SK-N-SH (cell line): ENCODE measurements around the gene DNAJB1. TPM values are rescaled to one million over a fixed set of nuclear protein-coding genes. Genes with fewer than 3 reads are reported as not detected.

Source experiments
- CTCF ChIA-PET: fragments of 300-600, 350-600 bp; formaldehyde crosslinking; extraction: SDS; loops from one replicate; lab custom pipeline; 2021; lab: Yijun Ruan, JAX
- POLR2A ChIA-PET: fragments of 350-600 bp; sonication (Branson Sonifier 250); formaldehyde crosslinking; extraction: SDS; loops from one replicate; lab custom pipeline; 2020; ENCODE audit warnings: antibody characterized with exemption, inconsistent platforms; lab: Yijun Ruan, JAX
- DNase-seq: peaks from one replicate; pipeline ENCODE4 v3.0.0; 2012
- H2AFZ ChIP-seq: fragments of 200-600 bp; sonication (generic); 2 replicates; pipeline ENCODE4 v1.8.1; 2016; ENCODE audit warnings: antibody characterized with exemption, mild to moderate bottlenecking, low read depth
- H3F3A ChIP-seq: fragments of 200-600 bp; sonication (generic); replicated peaks from 2 replicates; pipeline ENCODE3; 2016; ENCODE audit warnings: antibody characterized with exemption, mild to moderate bottlenecking; ENCODE audit not compliant: insufficient read depth
- H3K27ac ChIP-seq, 2 experiments: fragments of 200-500 bp in 1 of 2; fragments of 200-600 bp in 1 of 2; sonication (Bioruptor generic) in 1 of 2; sonication (generic), shearing (Covaris generic) in 1 of 2; 2 replicates each; pipeline versions ENCODE4 v1.5.1 to v1.6.1; 2014 to 2016; ENCODE audit warnings: low read depth in 2 of 2, inconsistent platforms in 1 of 2, low read length in 1 of 2, mild to moderate bottlenecking in 1 of 2, mixed read lengths in 1 of 2
- H3K27me3 ChIP-seq: fragments of 200-600 bp; sonication (generic), shearing (Covaris generic); 2 replicates; pipeline ENCODE4 v1.6.1; 2016; ENCODE audit warnings: mixed run types; ENCODE audit not compliant: insufficient read depth
- H3K36me3 ChIP-seq, 2 experiments: fragments of 200-500 bp in 1 of 2; fragments of 200-600 bp in 1 of 2; sonication (Bioruptor generic) in 1 of 2; sonication (generic) in 1 of 2; replicated peaks in 1 of 2; 2 replicates each; pipeline versions ENCODE3 to v1.5.1; 2014 to 2016; ENCODE audit warnings: low read length in 1 of 2, mild to moderate bottlenecking in 1 of 2; ENCODE audit not compliant: insufficient read depth in 2 of 2, control insufficient read depth in 1 of 2
- H3K4me1 ChIP-seq, 2 experiments: fragments of 200-500 bp in 1 of 2; fragments of 200-600 bp in 1 of 2; sonication (Bioruptor generic) in 1 of 2; sonication (generic), shearing (Covaris generic) in 1 of 2; 2 replicates each; pipeline versions ENCODE4 v1.5.1 to v1.6.1; 2014 to 2016; ENCODE audit warnings: low read depth in 1 of 2, low read length in 1 of 2, mixed run types in 1 of 2; ENCODE audit not compliant: insufficient read depth in 2 of 2, control insufficient read depth in 1 of 2
- H3K4me2 ChIP-seq: fragments of 200-600 bp; sonication (generic), shearing (Covaris generic); 2 replicates; pipeline ENCODE4 v1.6.1; 2017; ENCODE audit warnings: mixed run types
- H3K4me3 ChIP-seq, 2 experiments: fragments of 200-500 bp in 1 of 2; fragments of 200-600 bp in 1 of 2; sonication (Bioruptor generic) in 1 of 2; sonication (generic), shearing (Covaris generic) in 1 of 2; 2 replicates each; pipeline versions ENCODE4 v1.5.1 to v1.8.1; 2014 to 2016; ENCODE audit warnings: low read depth in 2 of 2, inconsistent platforms in 1 of 2, low read length in 1 of 2, mild to moderate bottlenecking in 1 of 2, mixed read lengths in 1 of 2, moderate library complexity in 1 of 2
- H3K79me2 ChIP-seq: fragments of 200-600 bp; sonication (generic); 2 replicates; pipeline ENCODE4 v1.8.1; 2017; ENCODE audit warnings: mild to moderate bottlenecking; ENCODE audit not compliant: insufficient read depth
- H3K9ac ChIP-seq: fragments of 200-600 bp; sonication (generic); 2 replicates; pipeline ENCODE4 v1.6.1; 2017; ENCODE audit warnings: mixed run types
- H3K9me2 ChIP-seq: fragments of 200-600 bp; sonication (generic); 2 replicates; pipeline ENCODE4 v1.6.1; 2017; ENCODE audit warnings: mixed run types
- H3K9me3 ChIP-seq: fragments of 200-600 bp; sonication (generic); 2 replicates; pipeline ENCODE4 v1.6.1; 2017; ENCODE audit warnings: mixed run types, mild to moderate bottlenecking, moderate library complexity
- H4K20me1 ChIP-seq: fragments of 200-600 bp; sonication (generic); 2 replicates; pipeline ENCODE4 v1.6.1; 2017; ENCODE audit warnings: mild to moderate bottlenecking, mixed run types; ENCODE audit not compliant: insufficient read depth
- ELF1 ChIP-seq: IDR thresholded peaks from 2 replicates; pipeline ENCODE4 v1.4.0; 2012
- GABPA ChIP-seq: IDR thresholded peaks from 2 replicates; pipeline ENCODE4 v1.4.0; 2012; ENCODE audit warnings: low read depth, mild to moderate bottlenecking
- GATA2 ChIP-seq: sonication (generic); formaldehyde crosslinking; IDR thresholded peaks from 2 replicates; pipeline ENCODE4 v1.5.0; 2020; ENCODE audit warnings: mild to moderate bottlenecking, missing genetic modification reagents
- MAX ChIP-seq: IDR thresholded peaks from 2 replicates; pipeline ENCODE4 v1.4.0; 2012; ENCODE audit warnings: low read depth
- MEF2A ChIP-seq: IDR thresholded peaks from 2 replicates; pipeline ENCODE4 v1.4.0; 2012; ENCODE audit warnings: low read depth, borderline replicate concordance
- RAD21 ChIP-seq: IDR thresholded peaks from 2 replicates; pipeline ENCODE4 v1.6.1; 2012; ENCODE audit warnings: mild to moderate bottlenecking, low read length
- REST ChIP-seq: IDR thresholded peaks from 2 replicates; pipeline ENCODE4 v1.6.1; 2012; ENCODE audit warnings: mild to moderate bottlenecking, low read depth, low read length, moderate library complexity
- RFX5 ChIP-seq: IDR thresholded peaks from 2 replicates; pipeline ENCODE4 v1.6.1; 2012; ENCODE audit warnings: mild to moderate bottlenecking, improper control_type of control experiment, low read length
- RXRA ChIP-seq: IDR thresholded peaks from 2 replicates; pipeline ENCODE4 v1.4.0; 2012; ENCODE audit warnings: low read depth, mild to moderate bottlenecking, borderline replicate concordance
- TCF12 ChIP-seq: IDR thresholded peaks from 2 replicates; pipeline ENCODE4 v1.4.0; 2012
- WGBS: methylation state at CpG from one replicate; pipeline ENCODE4 v1.1.6; 2017; ENCODE audit warnings: low lambda C conversion rate; 5-methylcytosine and 5-hydroxymethylcytosine counted together
- polyA plus RNA-seq, 3 experiments: library from polyadenylated mRNA; depleted of rRNA; stranded (reverse); fragments of >200 nt; gene quantifications; 2 replicates each; pipeline ENCODE4 v1.2.3, GENCODE V29; 2012
- TF ChIP-seq, protein P1 (sequence below): fragments of 200-600 bp; sonication (generic); IDR thresholded peaks from 2 replicates; pipeline ENCODE4 v1.6.1; 2017; ENCODE audit warnings: antibody characterized with exemption, mild to moderate bottlenecking, moderate library complexity
- TF ChIP-seq, protein P2 (sequence below): IDR thresholded peaks from 2 replicates; pipeline ENCODE4 v1.4.0; 2012; ENCODE audit warnings: low read depth, borderline replicate concordance
- TF ChIP-seq, protein P3 (sequence below): fragments of 150-350 bp; IDR thresholded peaks from 2 replicates; pipeline ENCODE4 v1.6.1; 2017; ENCODE audit warnings: antibody characterized with exemption, low read length, low read depth, borderline replicate concordance

Gene DNAJB1
- polyA plus RNA-seq, 1 of the 3 experiments (the other 2 are of a cell fraction): 103 TPM

GRCh38 chr19:14545716-14546082 lies 27.5 kb upstream of the DNAJB1 start:
- ChIA-PET POLR2A (no interaction called here), CTCF (interaction anchor here (1.3 to 3.5 kb wide), 2 partner anchors 9 to 11 kb away, joined by 3 to 35 read pairs; no protein-coding TSS in a partner anchor)
- Histone ChIP-seq H3K9me2 (no peaks in the 10 kb centered on the region), H4K20me1 (no peaks in the 10 kb centered on the region), H3K27ac (no peak overlapping the region), H3K4me3 (no peak overlapping the region), H3K9me3 (no peaks in the 10 kb centered on the region), H3K9ac (no peak overlapping the region), H2AFZ (no peak overlapping the region), H3K36me3 (no peaks in the 10 kb centered on the region), H3K4me2 (no peak overlapping the region), H3K4me1 (peaks cover 0 to 4% of the 10 kb centered on the region in 2 experiments; a peak in 1 of 4 replicates), H3K27me3 (no peaks in the 10 kb centered on the region), H3F3A (no peaks in the 10 kb centered on the region), H3K79me2 (peaks cover 40% of the 10 kb centered on the region)
- no peak for TF ChIP-seq RXRA
- TF ChIP-seq REST: no peak
- no peak for TF ChIP-seq GABPA
- TF ChIP-seq RAD21: no peak
- no peak for TF ChIP-seq MAX
- no peak for TF ChIP-seq ELF1
- TF ChIP-seq, protein P1, sequence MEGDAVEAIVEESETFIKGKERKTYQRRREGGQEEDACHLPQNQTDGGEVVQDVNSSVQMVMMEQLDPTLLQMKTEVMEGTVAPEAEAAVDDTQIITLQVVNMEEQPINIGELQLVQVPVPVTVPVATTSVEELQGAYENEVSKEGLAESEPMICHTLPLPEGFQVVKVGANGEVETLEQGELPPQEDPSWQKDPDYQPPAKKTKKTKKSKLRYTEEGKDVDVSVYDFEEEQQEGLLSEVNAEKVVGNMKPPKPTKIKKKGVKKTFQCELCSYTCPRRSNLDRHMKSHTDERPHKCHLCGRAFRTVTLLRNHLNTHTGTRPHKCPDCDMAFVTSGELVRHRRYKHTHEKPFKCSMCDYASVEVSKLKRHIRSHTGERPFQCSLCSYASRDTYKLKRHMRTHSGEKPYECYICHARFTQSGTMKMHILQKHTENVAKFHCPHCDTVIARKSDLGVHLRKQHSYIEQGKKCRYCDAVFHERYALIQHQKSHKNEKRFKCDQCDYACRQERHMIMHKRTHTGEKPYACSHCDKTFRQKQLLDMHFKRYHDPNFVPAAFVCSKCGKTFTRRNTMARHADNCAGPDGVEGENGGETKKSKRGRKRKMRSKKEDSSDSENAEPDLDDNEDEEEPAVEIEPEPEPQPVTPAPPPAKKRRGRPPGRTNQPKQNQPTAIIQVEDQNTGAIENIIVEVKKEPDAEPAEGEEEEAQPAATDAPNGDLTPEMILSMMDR: no peak
- TF ChIP-seq RFX5: no peak
- TF ChIP-seq, protein P2, sequence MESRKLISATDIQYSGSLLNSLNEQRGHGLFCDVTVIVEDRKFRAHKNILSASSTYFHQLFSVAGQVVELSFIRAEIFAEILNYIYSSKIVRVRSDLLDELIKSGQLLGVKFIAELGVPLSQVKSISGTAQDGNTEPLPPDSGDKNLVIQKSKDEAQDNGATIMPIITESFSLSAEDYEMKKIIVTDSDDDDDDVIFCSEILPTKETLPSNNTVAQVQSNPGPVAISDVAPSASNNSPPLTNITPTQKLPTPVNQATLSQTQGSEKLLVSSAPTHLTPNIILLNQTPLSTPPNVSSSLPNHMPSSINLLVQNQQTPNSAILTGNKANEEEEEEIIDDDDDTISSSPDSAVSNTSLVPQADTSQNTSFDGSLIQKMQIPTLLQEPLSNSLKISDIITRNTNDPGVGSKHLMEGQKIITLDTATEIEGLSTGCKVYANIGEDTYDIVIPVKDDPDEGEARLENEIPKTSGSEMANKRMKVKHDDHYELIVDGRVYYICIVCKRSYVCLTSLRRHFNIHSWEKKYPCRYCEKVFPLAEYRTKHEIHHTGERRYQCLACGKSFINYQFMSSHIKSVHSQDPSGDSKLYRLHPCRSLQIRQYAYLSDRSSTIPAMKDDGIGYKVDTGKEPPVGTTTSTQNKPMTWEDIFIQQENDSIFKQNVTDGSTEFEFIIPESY: no peak
- no peak for TF ChIP-seq GATA2
- TF ChIP-seq, protein P3, sequence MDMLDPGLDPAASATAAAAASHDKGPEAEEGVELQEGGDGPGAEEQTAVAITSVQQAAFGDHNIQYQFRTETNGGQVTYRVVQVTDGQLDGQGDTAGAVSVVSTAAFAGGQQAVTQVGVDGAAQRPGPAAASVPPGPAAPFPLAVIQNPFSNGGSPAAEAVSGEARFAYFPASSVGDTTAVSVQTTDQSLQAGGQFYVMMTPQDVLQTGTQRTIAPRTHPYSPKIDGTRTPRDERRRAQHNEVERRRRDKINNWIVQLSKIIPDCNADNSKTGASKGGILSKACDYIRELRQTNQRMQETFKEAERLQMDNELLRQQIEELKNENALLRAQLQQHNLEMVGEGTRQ: no peak
- TF ChIP-seq MEF2A: no peak
- no peak for TF ChIP-seq TCF12
- no peak for DNase-seq
- WGBS: 96% methylated on average over 8 of the region's 9 CpGs
